ENCODE data around the gene RGL4.

GRCh38 chr22:23744485-23744884 lies 53.7 kb downstream of the RGL4 start:
- TF ChIP-seq POLR2A (IDR thresholded peaks at IDR 0.05) (no peak), CTCF (IDR thresholded peaks at IDR 0.05) (no peak)

All from stomach (tissue), 4 donors.